GM03348 (cell line): ENCODE results near the gene NAA40.

Experiments used
- DNase-seq: peaks from one replicate; pipeline ENCODE4 v3.0.0; 2012; ENCODE audit warnings: low spot score

The NAA40 gene

DNA sequence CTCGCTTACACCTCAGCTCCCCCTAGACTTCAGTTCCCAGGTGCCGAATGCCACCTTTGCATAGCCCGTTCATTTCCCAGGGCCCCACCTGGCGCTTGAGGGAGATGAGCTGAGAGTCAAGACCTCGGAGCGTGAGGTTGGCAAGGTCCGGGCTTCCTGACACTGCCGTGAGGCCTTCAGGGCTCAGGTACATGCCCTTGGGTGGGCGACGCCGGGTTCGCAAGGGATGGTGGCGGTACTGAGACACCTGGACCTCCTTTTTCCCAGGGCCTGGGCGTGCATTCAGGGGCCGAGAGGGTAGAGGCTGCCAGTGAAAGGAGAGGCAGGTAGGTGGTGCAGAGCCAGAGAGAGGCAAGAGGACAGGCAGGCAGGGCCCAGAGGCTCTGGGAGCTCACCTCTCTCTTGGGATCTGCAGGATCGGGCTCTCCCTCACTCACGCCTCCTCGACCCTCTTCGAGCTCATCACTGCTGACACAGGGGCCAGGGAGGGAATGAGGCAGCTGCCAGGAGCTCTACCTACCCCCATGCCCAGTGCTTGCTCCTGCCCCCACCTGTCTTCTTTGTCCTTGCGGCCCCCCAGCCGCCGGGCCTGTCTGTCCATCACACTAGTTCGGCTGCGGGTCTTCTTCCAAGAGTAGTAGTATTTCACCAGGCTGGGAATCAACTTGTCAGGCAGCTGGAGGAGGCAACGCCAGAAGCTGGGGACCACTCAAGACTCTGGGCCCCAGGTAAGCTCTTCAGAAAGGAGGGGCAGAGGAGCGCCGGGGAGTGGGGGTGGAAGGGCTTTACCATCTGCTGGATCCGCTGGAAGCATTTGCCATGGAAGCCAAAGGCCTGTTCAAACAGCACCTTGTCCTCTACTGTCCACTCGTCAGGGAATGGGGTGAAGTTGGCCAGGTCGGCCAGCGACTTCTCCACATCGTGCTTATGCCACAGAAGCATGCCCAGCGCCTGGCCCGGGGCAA, 24.7 kb upstream of the NAA40 start:
- no peak for DNase-seq

DNA sequence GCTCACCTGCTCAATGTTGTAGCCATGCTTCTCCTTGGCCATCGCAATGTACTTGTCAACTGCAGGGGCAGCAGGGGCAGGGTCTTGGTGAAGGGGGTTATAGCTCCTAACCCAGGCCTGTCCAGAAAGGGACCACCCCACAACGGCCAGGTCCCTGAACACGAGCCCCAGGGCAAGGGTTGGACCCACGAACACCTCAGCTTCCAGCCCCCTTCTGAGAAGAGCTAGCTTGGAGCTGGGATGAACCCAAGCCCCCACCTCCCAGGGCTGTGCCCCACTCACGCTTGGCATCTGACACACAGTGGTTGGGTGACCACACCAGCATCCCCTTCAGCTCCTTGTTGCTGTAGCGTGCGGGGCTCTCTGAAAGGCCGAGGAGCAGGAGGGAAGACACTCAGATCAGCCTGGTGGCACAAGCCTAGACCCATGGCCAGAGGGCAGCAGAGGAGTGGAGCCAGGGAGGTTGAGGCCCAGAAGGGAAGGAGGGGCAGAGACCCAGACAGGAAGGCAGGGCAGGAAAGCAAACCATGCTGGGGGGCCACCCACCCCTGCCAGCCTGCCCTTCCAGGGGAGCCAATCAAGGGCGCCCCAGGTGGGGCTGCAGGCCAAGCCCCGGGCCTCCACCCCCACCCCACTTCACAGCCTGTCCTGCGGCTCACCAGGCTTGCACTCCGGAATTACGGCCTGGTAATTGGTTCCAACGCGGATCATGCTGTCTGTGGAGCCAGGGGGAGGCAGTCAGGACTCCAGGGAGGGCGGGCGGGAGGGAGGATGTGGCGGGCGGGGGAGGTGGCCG, 23.7 kb upstream of the NAA40 start:
- no peak for DNase-seq

DNA sequence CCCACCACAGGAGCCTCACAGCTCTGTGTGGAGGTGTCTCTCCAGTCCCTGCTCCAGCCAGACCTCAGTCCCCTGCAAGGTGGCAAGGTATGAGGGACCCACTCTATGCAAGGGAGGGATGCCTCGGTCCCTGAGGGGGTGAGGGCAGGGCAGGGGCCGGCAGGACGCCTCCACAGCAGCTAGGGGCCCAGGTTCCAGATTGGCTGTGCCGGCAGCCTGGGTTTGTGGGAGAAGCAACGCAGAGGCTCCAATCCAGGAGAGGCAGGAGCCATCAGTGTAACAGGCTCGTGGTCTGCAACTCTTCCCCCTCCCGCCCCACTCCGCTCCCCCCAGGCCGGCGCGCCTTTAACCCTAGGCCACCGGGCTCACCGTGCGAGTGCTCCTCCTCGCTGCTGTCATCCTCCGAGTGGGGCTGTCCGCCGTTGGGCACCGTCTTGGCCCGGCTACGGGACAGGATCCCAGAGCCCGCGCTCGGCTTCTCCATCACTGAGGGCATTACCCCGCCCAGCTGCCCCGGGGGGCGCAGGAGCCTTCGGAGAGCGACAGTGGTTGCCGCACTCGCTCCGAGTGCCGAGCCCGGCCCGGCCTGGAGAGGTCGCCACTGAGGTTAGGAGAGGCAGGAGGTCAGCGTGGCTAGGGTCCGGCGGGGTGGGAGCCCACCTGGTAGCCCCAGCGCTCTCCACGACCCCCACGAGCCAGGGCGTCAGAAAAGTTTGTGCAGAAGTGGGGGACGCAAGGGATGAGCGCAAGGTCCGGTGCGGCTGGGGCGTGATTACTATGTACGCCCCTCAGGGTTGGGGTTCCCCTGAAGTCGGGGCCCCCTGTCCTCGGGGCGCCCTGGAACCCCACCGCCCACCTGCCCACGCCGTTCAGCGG, 22.6 kb upstream of the NAA40 start:
- peak; percentile 72 for DNase-seq

DNA sequence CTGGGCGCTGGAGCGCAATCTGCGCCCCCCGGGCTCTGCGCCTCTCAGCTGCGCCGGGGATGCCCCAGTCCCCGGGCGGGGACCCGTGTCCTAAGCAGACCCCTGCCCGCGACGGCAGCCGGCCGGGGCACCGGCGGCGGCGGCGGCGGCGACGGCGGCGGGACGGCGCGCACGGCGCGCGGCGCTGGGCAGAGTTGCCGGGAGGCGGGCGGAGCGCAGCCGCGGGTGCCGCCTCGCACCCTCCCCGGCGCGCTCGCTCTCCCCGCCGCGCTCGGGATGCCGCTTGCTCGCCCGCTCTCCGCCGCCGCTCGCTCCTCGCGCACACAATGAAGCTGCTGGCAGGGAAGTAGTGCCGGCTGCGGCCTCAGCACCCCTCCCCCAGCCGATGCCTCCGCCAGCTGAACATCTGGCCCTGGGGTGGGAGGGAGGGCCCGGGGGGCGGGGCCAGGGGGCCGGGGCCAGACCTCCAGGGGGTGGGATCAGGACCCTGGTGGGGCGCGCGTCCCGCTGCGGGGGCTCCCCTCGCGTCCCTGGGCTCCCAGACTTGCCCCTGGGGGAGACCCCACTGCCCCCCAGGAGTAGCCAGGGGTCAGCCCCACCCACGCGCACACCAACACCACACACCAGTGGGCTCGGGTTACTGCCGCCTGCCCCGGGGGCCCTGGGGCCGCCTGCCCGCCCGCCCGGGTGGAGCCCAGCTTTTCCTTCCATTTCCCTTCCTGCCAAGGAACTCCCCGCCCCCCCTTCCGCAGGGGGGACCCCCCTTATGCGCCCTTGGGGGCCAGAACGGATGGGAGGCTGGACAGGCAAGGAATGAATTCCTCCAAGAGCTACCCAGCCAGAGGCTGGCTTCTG, 21.7 kb upstream of the NAA40 start, which contains the start of gene RCOR2:
RCOR2 (minus strand) TSS at position 328 of the 855 bp plus-strand sequence. CDS start 708 bp downstream, outside the sequence.
- peak; percentile 94 for DNase-seq

DNA sequence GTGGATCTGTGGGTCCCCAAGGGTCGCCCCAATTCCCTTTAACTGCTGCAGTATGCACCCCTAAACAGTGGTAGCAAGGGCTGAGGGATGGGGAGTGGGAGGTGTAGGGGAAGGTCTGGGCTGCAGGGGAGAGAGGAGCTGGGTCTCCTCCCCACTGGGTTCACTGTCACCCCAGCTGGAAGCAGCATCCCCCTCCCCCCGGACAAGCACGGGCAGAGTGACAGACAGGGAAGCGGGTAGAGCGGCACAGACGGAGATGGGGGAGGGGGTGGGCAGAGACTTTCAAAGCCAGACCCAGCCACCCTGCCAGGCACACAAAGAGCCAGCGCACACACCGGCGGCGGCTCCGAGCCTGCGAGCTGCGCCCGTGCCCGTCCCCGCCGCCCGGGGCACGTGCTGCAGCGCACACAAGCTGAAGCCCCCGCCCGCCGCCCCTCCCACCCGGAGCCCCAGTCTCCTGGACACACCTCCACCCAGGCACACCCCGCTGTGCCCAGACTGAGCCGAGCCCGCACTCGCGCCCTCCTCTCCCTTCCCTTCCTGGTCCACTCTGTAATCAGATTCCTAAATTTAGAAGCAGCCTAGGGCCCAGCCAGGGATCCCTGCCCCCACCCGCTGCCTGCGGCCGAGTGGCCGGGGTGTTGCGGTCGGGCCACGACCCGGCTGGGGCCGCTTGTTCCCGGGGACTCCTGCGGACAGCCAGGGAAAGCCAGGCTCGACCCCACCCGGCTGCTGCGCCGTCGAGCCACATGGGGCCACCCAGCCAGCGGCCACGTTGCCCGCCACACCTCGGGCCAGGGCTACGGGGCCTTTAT, 20.9 kb upstream of the NAA40 start:
- DNase-seq: peak; percentile 74

DNA sequence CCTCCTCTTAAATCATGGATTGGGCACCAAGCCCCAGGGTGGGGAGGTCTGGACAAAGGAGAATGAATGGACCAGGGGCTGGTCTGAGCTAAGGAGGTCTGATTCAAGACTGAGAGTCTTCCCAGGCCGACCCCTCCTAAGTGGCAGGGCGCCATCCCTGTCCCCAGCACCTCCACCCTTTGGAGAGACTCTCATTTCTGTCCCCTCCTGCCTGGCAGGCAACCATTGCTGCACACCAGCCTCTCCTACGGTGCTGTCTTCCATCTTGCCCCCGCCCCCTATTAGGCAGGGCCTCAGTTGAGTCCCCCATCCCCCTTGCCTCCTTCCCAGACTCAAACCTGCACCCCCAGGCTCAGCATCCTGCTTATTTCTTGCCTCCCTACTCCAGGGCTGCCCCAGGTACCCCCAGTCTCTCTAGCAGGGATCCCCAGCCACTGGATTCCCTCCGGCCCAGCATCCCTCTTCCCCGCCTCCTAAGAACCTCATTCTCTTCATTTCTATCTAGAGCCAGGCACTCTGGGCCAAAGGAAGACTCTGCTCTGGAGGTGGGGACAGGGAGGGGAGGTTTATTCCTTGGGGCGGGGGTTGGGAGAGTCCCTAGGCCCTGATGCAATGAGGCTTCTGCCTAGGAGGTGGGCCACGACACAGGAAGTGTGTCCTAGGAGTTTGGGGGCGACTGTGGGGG, 20.2 kb upstream of the NAA40 start:
- no peak for DNase-seq

DNA sequence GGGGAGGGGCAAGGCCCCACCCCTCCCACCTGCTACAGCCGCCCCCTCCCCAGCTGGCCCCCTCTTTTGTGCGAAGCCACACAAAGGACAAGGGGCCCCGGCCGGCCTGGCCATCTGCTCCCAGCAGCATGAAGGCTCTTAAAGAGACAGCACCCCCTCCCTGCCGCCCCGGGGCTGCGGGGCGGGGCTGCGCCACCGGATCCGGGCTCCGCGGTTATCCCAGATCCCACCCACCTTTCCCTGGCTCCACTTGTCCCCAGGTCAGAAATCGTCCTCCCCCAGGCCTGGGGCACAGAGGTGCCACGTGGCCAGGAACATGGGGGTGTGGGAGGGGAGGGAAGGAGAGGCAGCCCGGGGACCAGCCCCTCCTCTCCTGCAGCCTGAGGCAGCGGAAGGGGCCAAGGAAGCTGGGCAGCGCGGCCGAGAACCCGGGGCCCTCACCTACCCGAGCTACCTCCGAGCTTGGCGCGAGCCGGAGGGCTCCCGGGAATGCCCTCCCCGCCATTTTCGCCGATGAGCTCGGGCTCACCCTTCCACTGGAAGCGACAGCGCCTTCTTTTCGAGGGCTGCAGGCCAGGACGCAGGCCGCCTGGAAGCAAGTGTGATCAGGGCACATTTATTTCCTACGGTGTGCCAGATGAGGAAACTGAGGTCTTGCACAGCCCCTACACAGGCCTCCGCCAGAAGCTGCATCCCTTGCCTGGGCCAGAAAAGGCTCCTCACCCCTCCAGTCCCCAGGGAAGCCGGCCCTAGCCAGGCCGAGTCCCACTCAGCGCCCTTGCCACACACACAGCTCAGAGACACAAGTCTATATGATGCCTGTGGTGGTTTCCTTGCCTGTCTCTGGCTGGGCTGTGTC, 19.3 kb upstream of the NAA40 start:
- peak; percentile 70 for DNase-seq

DNA sequence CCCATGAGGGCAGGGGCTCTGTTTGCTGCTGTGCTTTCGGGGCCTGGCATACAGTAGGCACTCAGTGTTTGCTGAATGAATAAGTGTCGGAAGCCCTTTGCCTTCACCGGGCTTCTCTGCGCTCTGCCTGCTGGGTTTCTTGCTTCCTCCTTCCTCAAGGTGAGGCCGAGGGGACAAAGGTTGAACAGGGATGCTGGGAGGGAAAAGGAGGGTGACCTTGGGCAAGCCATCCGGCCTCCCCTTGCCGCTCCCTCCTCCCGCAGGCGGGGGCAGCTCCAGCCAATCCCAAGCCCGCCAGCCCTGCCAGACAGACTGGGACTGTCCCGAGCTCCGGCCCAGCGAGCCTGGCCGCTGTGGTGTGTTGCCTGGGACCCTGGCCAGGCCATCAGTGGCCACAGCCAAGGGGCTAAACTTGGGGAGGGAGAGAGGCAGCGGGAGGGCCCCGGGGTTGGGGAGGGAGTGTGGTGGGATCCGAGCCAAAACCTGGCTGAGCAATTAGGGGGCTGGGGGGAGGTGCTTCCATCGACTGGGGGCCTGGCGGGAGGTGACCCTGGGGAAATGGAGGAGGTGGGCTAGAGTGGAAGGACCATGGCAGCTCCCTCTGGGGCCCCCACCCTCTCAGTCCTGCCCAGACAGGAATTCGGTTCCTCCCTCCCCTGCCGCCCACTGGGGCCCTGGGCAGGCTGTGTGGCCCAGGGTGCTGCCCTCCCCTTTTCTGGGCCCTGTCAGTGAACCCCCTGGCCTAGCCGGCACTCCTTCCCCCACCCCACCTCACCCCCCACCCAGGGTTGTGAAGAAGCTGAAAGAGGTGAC, 18.5 kb upstream of the NAA40 start:
- DNase-seq: peak; percentile 75

DNA sequence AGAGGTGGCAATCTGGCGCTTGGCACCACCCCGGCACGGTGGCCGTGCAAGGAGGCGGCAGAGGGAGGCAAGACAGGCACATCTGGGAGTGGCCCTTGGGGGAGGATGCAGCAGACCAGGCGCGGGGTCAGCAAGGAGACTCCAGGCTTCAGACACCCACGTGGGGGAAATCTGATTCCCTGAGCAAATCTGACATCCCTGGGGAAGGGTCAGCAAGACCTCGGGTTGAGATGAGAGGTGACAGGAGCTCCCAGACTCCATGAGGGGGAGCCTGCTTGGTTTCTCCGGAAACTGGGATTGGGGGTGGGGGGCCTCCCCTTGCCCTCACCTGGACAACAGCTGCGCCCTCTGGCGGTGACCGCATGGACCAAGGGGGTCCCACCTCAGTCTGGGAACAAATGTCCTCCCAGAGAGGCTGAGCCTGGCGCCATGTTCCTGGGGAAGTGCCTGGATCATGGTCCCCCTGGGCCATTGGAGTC, 17.8 kb upstream of the NAA40 start:
- no peak for DNase-seq

DNA sequence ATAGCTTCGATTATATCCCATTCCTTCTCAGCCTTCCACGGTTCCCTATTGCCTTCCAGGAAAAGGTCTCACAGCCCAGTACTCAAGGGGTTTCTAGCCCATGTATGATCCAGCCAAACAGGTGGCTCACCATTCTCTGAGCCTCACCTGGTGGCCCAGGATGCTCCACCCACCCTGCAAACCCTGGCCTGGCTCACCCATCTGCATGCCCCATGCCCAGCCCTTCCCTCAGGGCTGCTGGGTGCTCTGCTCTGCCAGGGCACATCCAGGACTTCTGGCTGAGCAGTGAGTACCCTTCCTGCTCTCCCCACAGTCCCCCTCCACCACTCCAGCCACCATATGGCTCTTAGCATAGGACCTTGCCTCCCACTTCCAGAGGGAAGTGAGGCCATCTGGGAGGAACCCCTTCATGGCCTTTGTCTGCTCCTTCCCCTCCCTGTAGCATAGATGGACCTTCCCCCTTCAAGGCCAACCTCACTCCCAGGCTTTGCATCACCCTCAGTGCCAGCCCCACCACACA, 16.1 kb upstream of the NAA40 start:
- no peak for DNase-seq

DNA sequence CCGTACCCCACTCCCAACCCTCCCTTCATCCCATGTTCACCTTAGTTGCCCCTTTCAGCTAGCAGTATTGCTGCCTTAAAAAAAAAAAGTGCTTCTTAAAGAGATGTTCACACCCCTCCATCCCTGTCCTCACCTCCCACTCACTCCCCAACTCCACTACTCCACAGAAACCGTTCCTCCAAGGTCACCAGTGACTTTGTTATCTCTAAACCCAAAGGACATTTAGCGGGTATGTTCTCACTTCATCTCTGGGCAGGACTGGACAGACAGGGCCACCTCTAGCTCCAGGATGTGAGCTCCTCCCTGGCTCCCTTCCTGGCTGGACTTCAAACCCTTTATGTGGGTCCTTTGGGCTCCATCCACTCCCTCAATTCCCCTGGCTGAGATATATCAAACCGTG, 15.5 kb upstream of the NAA40 start:
- no peak for DNase-seq

DNA sequence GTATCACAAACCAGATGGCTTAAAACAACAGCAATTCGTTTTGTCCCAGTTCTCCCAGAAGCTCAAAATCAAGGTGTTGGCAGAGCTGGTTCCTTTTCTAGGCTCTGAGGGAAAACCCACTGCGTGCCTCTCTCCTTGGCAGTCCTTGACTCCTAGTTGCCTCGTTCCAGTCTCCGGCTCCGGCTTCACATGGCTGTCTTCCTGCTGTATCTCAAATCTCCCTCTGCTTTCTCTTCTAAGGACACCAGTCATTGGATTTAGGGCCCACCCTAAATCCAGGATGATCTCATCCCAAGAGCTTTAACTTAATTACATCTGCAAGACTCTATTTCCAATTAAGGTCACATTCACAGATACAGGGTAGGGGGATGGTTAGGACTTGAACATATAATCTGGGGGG, 9.2 kb upstream of the NAA40 start:
- DNase-seq: no peak

DNA sequence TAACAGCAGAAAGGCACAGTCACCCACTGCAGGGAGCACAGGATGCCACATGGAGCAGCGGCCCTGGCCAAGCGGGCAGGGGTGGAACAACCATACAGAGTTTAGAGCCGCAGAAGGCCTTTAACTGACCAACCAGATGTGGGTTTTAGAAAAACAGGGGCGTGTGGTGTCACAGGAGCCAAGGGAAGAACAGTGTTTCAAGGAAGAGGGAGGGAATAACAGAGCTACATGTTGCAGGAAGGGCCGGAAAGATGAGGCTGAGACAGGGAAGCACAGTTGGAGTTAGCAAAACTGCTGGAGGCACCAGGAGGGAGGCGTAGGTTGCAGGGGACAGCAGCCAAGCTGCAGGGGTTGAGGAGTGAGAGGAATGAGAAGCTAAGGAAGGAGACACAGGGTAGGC, 7.8 kb upstream of the NAA40 start:
- DNase-seq: no peak

DNA sequence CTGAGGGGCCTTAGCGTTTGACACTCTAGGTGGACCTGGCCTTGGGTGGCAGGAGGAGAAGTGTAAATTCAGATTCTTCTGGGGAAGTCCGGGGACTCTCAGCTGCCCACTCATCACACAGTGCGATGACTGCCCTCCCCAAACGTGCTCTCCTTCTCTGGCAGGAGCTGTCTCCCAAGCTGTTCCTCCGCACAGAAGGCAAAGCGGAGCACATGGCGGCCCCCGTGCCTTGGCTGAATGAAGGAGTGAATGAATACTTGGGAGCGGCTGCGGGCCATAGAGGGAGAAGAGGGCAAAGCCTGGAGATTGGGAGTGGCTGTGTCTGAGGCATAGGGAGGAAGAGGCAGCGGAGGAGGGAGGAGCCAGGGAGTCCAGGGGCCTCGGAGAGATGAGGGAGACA, 6.9 kb upstream of the NAA40 start:
- DNase-seq: no peak

DNA sequence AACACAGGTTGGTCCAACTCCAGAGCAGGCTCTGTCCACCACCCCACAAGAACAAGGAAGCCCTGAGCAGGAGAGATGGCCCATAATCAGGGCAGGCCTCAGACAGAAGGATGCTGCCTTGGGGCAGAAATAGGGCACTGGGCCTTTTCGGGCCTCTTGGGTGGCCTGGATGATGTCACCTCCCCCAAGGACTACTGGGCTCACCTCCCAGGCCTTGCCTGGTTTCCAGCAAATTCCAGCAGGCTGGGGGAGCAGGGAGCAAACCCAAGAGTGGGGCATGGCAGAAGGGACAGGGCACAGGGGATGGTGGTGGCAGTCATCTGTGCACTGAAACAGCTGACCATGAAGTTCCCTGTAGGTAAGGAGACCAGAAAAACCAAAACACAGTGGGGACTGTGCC, 5.3 kb upstream of the NAA40 start:
- DNase-seq: no peak

DNA sequence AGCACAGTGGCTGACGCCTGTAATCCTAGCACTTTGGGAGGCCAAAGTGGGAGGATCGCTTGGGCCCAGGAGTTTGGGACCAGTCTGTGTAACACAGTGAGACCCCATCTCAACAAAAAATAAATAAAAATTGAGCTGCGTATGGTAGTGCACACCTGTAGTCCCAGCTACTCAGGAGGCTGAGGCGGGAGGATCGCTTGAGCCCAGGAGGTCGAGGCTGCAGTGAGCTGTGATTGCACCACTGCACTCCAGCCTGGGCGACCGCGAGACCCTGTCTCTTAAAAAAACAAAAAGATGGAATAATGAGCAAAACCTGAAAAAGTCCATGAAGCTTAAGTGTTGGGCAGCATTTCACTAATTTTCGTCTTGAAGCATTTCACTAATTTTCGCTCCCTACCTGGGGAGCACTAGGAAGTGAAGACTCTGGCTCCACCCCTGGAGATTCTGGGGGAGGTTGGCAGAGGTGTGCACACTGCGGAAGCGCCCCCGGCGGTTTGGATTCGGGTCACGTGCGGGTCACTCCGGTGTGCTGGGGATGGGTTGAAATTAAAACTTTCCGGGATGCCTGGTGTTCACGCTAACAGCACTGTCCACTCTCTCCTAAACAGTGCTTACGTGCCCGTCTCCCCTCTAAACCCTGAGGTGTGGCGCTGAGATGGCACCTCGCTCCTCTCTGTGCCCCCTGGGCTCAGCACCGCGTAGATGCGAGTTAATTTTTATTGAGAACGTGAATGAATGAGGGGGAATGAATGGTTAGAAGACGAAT, 906 bp upstream of the NAA40 start:
- DNase-seq: no peak
